ENCODE measurements around the gene PCLO. TPM values are rescaled to one million over a fixed set of nuclear protein-coding genes. Genes with fewer than 3 reads are reported as not detected.

PCLO gene
- total RNA-seq, 1 experiment from 2014 or later = 3.1 TPM

DNA sequence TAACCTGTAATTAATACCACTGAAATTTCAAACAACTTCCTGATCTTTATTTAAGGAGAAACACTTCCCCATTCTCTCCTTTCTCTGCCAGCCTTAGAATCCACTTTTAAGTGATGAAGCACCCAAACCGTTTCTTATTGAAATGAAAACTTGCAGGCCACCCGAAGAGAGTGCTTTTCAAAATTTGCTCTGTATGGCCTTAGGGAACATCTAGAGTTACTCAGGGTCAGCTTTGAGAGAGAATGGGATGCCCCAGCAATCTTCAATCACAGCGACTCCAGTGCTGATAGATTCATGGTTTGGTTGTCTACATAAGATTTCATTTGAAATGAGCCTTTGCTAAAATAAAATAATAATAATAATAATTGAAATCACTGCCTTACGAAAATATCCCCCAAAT lies 323.1 kb downstream of the PCLO start:
- H3K23ac ChIP-seq (ENCODE audit: insufficient read length, low read depth, low read length) = no peak overlapping the region
- peaks cover 2 to 3% of the 10 kb centered on the region in 2 experiments; a peak in 2 of 5 replicates for H3K9me3 Mint-ChIP-seq
- H2BK20ac ChIP-seq (ENCODE audit: low read depth, low read length, poor library complexity, severe bottlenecking) = no peak overlapping the region
- H2AK5ac ChIP-seq (ENCODE audit: insufficient read length, low read length) = no peak overlapping the region
- H3K14ac ChIP-seq (ENCODE audit: insufficient read depth, low read length) = no peak overlapping the region
- no peak overlapping the region for H2AFZ ChIP-seq (ENCODE audit: low read length)
- H2BK120ac ChIP-seq (ENCODE audit: low read depth, low read length, poor library complexity, severe bottlenecking) = no peak overlapping the region
- peaks cover 18% of the 10 kb centered on the region in 2 experiments for H3K4me1 Mint-ChIP-seq
- no peaks in the 10 kb centered on the region for H3K79me1 ChIP-seq (ENCODE audit: insufficient read depth, low read depth, low read length, poor library complexity, severe bottlenecking)
- H4K5ac ChIP-seq (ENCODE audit: insufficient read length, low read depth, low read length) = no peak overlapping the region
- no peak overlapping the region for H3K4ac ChIP-seq (ENCODE audit: low read depth, low read length)
- no peaks in the 10 kb centered on the region for H3K27me3 ChIP-seq (ENCODE audit: insufficient read depth, low read length)
- H3K23me2 ChIP-seq (ENCODE audit: insufficient read length, low read depth, low read length, poor library complexity, severe bottlenecking) = no peaks in the 10 kb centered on the region
- no peak overlapping the region for H2BK12ac ChIP-seq (ENCODE audit: insufficient read length, low read depth, low read length)
- no CpG with 5 or more reads among the region's 4 CpGs for WGBS (ENCODE audit: extremely low coverage, insufficient read length, low lambda C conversion rate)
- H3K9ac ChIP-seq (ENCODE audit: extremely low read depth, insufficient read length, low read length) = no peak overlapping the region
- TF ChIP-seq, protein P1, sequence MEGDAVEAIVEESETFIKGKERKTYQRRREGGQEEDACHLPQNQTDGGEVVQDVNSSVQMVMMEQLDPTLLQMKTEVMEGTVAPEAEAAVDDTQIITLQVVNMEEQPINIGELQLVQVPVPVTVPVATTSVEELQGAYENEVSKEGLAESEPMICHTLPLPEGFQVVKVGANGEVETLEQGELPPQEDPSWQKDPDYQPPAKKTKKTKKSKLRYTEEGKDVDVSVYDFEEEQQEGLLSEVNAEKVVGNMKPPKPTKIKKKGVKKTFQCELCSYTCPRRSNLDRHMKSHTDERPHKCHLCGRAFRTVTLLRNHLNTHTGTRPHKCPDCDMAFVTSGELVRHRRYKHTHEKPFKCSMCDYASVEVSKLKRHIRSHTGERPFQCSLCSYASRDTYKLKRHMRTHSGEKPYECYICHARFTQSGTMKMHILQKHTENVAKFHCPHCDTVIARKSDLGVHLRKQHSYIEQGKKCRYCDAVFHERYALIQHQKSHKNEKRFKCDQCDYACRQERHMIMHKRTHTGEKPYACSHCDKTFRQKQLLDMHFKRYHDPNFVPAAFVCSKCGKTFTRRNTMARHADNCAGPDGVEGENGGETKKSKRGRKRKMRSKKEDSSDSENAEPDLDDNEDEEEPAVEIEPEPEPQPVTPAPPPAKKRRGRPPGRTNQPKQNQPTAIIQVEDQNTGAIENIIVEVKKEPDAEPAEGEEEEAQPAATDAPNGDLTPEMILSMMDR (conservative IDR thresholded peaks at IDR 0.05) = no peak
- no peaks in the 10 kb centered on the region for H3K4me1 ChIP-seq (ENCODE audit: insufficient read depth, low read length)
- no peak overlapping the region for H2BK15ac ChIP-seq (ENCODE audit: low read depth, low read length)
- no peak overlapping the region for H4K91ac ChIP-seq (ENCODE audit: insufficient read length, low read depth, low read length)
- H3K9me3 ChIP-seq (ENCODE audit: control insufficient read depth, low read depth, low read length) = no peaks in the 10 kb centered on the region
- no peak overlapping the region for H4K8ac ChIP-seq (replicated peaks; ENCODE audit: insufficient read length, low read depth, low read length)
- no peaks in the 10 kb centered on the region for H3K79me2 ChIP-seq (ENCODE audit: insufficient read depth, low read length)
- no peak overlapping the region for H3K18ac ChIP-seq (ENCODE audit: insufficient read length, low read depth, low read length)
- no peaks in the 10 kb centered on the region for H4K20me1 ChIP-seq (ENCODE audit: control insufficient read depth, insufficient read depth, insufficient read length)
- no peak for DNase-seq
- peak overlapping the region in 2 of 3 experiments; percentile 42 to 83; a peak in 3 of 7 replicates for H3K27ac Mint-ChIP-seq
- H3K4me2 ChIP-seq (ENCODE audit: insufficient read depth, insufficient read length, low read length) = no peak overlapping the region
- no peak overlapping the region for H3K27ac ChIP-seq (ENCODE audit: insufficient read length, low read depth, low read length)
- no peak overlapping the region for H3K56ac ChIP-seq (ENCODE audit: insufficient read length, low read depth, low read length)
- no peak overlapping the region for H3T11ph ChIP-seq (ENCODE audit: low read length)
- H2BK5ac ChIP-seq (ENCODE audit: insufficient read length, low read length) = no peak overlapping the region
- H3K36me3 Mint-ChIP-seq (ENCODE audit: insufficient read depth in 1 of 3, low read depth in 3 of 3) = peaks cover 0 to 9% (median 3%) of the 10 kb centered on the region in 3 experiments; a peak in 4 of 7 replicates
- H3K27me3 Mint-ChIP-seq (ENCODE audit: low read depth) = no peaks in the 10 kb centered on the region
- no peak overlapping the region for H3K4me3 Mint-ChIP-seq
